ENCODE measurements around the gene FKBP1A. TPM values are rescaled to one million over a fixed set of nuclear protein-coding genes. Genes with fewer than 3 reads are reported as not detected.
"Not testable (repeated sequence)": the region's sequence is repeated elsewhere in the genome, so short reads cannot be mapped to it uniquely, and the experiment has no call there.

Gene FKBP1A
- total RNA-seq, 1 experiment from 2014 or later = 146 TPM

DNA sequence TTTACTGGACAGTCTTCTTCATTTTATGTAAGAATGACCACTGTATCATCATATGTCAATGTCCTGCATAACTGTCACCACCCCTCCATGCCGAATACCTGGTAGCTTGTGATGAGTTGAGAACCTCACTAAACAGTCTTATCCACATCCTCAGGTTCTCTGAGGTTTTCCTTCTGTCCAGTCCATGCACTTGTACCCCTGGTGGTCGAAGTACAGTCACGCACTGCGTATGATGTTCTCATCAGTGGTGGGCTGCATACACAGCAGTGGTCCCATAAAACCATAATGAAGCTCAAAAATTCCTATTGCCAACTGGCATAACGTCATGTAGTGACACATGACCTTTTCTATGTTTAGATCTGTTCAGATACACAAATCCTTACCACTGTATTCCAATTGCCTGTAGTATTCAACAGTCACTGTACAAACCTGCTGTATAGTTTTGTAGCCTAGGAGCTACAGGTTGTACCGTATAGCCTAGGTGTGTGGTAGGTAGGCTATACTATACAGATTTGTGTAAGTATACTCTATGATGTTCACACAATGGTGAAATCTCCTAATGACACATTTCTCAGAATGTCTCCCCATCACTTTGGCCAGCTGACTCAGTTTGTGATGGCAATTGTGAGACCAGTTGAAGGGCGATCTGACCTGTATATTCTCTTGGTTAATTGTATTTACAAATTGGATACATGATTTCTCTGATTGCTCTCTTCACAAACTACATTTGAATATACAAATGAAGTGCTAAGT lies 32.6 kb downstream of the FKBP1A start:
- Histone ChIP-seq H3K27me3 (no peaks in the 10 kb centered on the region), H3K9me3 (no peaks in the 10 kb centered on the region), H3K36me3 (peaks cover 20% of the 10 kb centered on the region), H3K4me3 (no peak overlapping the region)
- no peak for DNase-seq

DNA sequence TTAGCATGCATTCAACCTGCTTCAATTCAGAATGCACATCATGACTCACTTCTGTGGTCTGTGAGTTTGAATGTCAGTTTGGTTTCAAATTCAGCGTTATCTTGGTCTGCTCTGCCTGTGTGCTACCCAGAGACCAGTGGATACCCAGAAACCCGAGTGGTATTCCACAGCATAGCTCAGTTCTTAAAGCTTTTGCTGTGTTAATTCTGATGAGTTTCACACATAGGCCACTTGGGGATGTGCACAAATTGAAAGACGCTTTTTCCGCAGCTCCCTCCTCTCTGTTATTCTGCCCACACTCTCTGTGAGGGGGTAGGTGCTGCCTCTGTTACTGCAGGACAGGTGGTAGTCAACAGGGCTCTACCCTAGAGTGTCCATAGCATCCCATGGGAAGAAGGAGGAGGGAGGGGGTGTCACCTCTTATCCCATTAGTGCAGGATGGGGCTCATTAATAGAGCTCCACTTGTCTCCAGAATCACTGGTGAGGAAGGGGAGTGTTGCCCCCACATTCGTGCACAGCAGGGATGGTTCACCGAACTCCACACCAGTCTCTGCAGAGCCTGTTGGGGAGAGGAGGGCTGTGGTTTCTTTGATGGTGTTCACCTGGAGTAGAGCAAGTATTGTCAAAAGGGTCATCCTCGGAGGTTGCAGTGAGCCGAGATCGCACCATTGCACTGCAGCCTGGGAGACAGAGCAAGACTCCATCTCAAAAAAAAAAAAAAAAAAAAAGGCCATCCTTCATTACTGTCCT lies 34.8 kb downstream of the FKBP1A start:
- no peak for DNase-seq
- Histone ChIP-seq H3K27me3 (no peaks in the 10 kb centered on the region), H3K9me3 (no peaks in the 10 kb centered on the region), H3K4me3 (no peak overlapping the region), H3K36me3 (peaks cover 34% of the 10 kb centered on the region)

DNA sequence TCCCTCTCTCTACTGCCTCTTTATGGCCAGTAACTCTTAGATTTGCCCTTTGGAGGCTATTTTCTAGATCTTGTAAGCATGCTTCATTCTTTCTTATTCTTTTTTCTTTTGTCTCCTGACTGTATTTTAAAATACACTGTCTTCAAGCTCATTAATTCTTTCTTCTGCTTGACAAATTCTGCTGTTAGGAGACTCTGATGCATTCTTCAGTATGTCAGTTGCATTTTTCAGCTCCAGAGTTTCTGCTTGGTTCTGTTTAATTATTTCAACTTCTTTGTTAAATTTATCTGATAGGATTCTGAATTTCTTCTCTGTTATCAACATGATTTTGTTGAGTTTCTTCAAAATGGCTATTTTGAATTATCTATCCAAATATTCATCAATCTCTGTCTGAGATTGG lies 38.9 kb downstream of the FKBP1A start:
- DNase-seq = no peak
- H3K27me3 ChIP-seq = no peaks in the 10 kb centered on the region
- peaks cover 38% of the 10 kb centered on the region for H3K36me3 ChIP-seq
- H3K4me3 ChIP-seq = no peak overlapping the region
- H3K9me3 ChIP-seq = no peaks in the 10 kb centered on the region; the same call in 1 of the 2 replicates

GRCh38 chr20:1346315-1346969 lies 46.4 kb downstream of the FKBP1A start:
- DNase-seq = no peak
- H3K4me3 ChIP-seq = no peak overlapping the region
- no peaks in the 10 kb centered on the region for H3K27me3 ChIP-seq
- H3K9me3 ChIP-seq = peaks cover 2% of the 10 kb centered on the region
- peaks cover 8% of the 10 kb centered on the region for H3K36me3 ChIP-seq

DNA sequence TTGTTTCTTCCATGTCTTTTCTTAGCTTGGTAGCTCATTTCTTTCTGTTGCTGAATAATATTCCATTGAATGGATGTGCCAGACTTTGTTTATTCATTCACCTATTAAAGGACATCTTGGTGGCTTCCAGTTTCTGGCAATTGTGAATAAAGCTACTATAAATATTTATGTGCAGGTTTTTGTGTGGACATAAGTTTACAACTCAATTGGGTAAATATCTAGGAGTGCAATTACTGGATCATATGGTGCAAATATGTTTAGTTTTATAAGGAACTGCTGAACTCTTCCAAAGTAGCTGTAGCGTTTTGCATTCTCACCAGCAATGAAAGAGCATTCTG lies 47.1 kb downstream of the FKBP1A start:
- no peaks in the 10 kb centered on the region for H3K27me3 ChIP-seq
- no peak overlapping the region for H3K4me3 ChIP-seq
- H3K9me3 ChIP-seq = peaks cover 2% of the 10 kb centered on the region
- peaks cover 5% of the 10 kb centered on the region for H3K36me3 ChIP-seq
- no peak for DNase-seq

- H3K4me3 ChIP-seq = no peak overlapping the region
- H3K9me3 ChIP-seq = peaks cover 2% of the 10 kb centered on the region
- no peak for DNase-seq
These were observed 47.7 kb downstream of the FKBP1A start for GRCh38 chr20:1345030-1345755.

GRCh38 chr20:1343446-1344124 lies 49.3 kb downstream of the FKBP1A start:
- H3K4me3 ChIP-seq, H3K27me3 ChIP-seq, H3K9me3 ChIP-seq, DNase-seq, H3K36me3 ChIP-seq: not testable (repeated sequence)

More at GRCh38 chr20:1345030-1345755, 47.7 kb downstream of the FKBP1A start:
- H3K27me3 ChIP-seq = no peaks in the 10 kb centered on the region
- H3K36me3 ChIP-seq = no peaks in the 10 kb centered on the region; the same call in none of the 2 replicates

GRCh38 chr20:1341561-1342265 lies 51.1 kb downstream of the FKBP1A start:
- no peak for DNase-seq
- Histone ChIP-seq H3K27me3 (no peaks in the 10 kb centered on the region), H3K4me3 (no peak overlapping the region), H3K9me3 (no peaks in the 10 kb centered on the region), H3K36me3 (no peaks in the 10 kb centered on the region; the same call in 1 of the 2 replicates)

DNA sequence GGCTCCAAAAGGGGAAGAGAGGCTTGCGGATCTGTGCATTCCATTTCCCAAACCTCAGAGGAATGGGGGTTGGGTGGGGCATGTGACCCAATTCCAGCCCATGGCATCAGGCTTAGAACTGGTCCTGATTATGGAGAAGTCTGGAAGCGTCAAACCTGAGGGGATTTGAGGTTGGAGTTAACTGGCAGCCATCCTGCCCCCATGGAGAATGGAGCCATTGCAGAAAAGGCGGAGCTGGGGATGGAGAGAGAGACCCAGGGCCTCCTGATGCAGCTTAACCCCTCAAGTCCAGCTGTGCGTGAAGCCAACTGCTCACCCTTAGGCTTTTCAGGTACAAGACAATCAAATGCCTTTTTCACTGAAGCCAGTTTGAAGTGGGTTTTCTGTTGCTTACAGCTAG lies 54.1 kb downstream of the FKBP1A start:
- no peaks in the 10 kb centered on the region for H3K36me3 ChIP-seq
- DNase-seq = no peak
- H3K9me3 ChIP-seq = no peaks in the 10 kb centered on the region
- H3K27me3 ChIP-seq = no peaks in the 10 kb centered on the region
- H3K4me3 ChIP-seq = no peak overlapping the region

DNA sequence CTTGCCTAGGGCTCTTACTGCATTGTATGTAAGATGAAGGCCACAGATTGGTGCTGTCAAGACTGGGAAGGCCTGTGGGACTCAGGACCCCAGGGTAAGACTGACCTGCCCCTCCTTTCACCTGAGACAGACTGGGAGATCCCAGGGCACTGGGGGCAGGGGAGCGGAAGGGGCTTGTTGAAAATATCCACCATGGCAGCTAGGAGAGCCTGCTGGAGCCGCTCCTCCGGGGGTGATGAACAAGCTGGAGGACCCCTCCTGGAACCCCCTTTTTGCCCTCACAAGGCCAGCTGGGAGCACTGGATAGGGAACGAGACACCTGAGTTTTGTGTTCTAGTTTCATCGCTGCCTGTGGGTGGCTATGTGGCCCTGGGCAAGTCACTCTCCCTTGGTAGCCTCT lies 54.8 kb downstream of the FKBP1A start:
- Histone ChIP-seq H3K36me3 (no peaks in the 10 kb centered on the region), H3K27me3 (no peaks in the 10 kb centered on the region), H3K4me3 (no peak overlapping the region), H3K9me3 (no peaks in the 10 kb centered on the region)
- no peak for DNase-seq

DNA sequence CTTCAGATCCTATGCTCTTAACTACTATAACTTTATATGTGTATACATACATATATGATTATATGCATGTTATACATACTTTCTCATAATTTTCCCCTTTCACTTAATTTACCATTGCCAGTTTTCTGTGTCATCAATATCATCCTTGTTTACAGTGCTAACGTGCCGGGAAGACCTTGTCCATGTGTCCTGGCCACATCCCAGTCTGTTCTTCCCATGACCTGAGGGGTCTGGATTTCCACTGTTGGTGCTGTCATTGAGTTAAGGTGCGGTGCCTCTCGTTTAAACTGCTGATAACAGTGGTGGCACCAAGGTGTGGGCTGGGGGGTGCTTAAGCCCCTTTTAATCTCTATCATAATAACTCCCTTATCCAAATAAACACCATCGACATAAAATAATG lies 55.4 kb downstream of the FKBP1A start:
- Histone ChIP-seq H3K27me3 (no peaks in the 10 kb centered on the region), H3K4me3 (no peak overlapping the region), H3K9me3 (no peaks in the 10 kb centered on the region), H3K36me3 (peaks cover 3% of the 10 kb centered on the region; the same call in 1 of the 2 replicates)
- DNase-seq = no peak

DNA sequence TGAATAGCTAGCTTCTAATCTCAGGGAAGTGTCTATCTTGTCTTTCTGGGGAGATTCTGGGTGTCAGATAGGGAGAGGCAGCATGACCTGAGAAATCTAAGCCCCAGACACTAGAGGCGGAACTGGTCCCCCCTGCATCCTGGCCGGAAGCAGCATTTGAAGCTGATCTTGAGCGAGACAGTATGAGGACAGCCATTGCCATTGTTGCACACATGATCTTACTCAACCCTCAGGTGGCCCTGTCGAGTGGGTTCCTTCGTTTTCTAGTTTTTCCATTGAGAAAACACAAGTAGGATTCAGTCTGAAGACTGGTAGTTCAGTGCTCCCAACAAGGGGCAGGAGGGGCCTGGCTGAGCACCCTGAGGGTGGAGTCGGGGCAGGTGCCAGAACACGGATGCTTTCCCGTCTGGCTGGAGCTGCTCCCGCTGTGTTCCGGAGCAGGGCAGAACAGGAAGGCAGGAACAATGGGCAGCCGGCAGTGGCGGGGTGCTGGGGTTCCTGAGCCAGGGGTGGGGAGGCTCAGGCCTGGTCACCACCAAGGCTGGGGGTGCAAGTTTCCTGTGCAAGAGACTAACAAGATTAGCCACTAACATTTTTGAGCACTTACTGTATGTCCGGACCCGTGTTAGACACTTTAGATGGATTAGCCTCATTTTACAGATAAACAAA lies 56.0 kb downstream of the FKBP1A start:
- no peaks in the 10 kb centered on the region for H3K27me3 ChIP-seq
- H3K4me3 ChIP-seq = no peak overlapping the region
- peaks cover 6% of the 10 kb centered on the region; the same call in 1 of the 2 replicates for H3K36me3 ChIP-seq
- no peaks in the 10 kb centered on the region for H3K9me3 ChIP-seq
- DNase-seq = peak; percentile 53

GRCh38 chr20:1335961-1336698 lies 56.7 kb downstream of the FKBP1A start:
- H3K4me3 ChIP-seq = no peak overlapping the region
- peaks cover 6% of the 10 kb centered on the region; the same call in 1 of the 2 replicates for H3K36me3 ChIP-seq
- H3K9me3 ChIP-seq = no peaks in the 10 kb centered on the region
- no peak for DNase-seq
- H3K27me3 ChIP-seq = no peaks in the 10 kb centered on the region

GRCh38 chr20:1334761-1335160 lies 58.1 kb downstream of the FKBP1A start:
- no peaks in the 10 kb centered on the region for H3K27me3 ChIP-seq
- no peak for DNase-seq
- no peak overlapping the region for H3K4me3 ChIP-seq
- H3K36me3 ChIP-seq = peaks cover 6% of the 10 kb centered on the region; the same call in 1 of the 2 replicates
- no peaks in the 10 kb centered on the region for H3K9me3 ChIP-seq

- Histone ChIP-seq H3K9me3 (no peaks in the 10 kb centered on the region), H3K36me3 (peaks cover 6% of the 10 kb centered on the region; the same call in 1 of the 2 replicates), H3K27me3 (no peaks in the 10 kb centered on the region), H3K4me3 (no peak overlapping the region)
- DNase-seq = no peak
These were observed 58.5 kb downstream of the FKBP1A start for GRCh38 chr20:1334370-1334731.
